Measurements from ENCODE around the gene LCP2. TPM values are rescaled to one million over a fixed set of nuclear protein-coding genes. Genes with fewer than 3 reads are reported as not detected.

Gene LCP2
- total RNA-seq, 4 donors from 2014 or later = 4.6 to 6.5 (median 5.7) TPM

Other genes starting within 250 kb of the LCP2 start
- gene FOXI1, start 191.9 kb downstream of the LCP2 start, total RNA-seq = 1 to 10 TPM in 3 of 4 donors, under 1 TPM in 1; 0.46 to 5.3 (median 3.4) TPM
- gene C5orf58, start 64.8 kb downstream of the LCP2 start, total RNA-seq = under 1 TPM in 1 of 4 donors, not detected in 3; 0.19 TPM
- 1 to 10 TPM in 3 of 4 donors, under 1 TPM in 1; 0.55 to 2.4 (median 1.1) TPM for gene KCNMB1, start 91.6 kb upstream of the LCP2 start, total RNA-seq
- gene KCNIP1, start 206.2 kb upstream of the LCP2 start, total RNA-seq = not detected

Data from lower leg skin (tissue), 4 donors.